Bone marrow (tissue), 2 donors: ENCODE results near the gene PRLH.

Experiments used
- DNase-seq, 2 donors: peaks; one replicate each; lab custom pipeline; 2025; lab: John Stamatoyannopoulos, UW

PRLH gene, protein sequence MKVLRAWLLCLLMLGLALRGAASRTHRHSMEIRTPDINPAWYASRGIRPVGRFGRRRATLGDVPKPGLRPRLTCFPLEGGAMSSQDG

DNA sequence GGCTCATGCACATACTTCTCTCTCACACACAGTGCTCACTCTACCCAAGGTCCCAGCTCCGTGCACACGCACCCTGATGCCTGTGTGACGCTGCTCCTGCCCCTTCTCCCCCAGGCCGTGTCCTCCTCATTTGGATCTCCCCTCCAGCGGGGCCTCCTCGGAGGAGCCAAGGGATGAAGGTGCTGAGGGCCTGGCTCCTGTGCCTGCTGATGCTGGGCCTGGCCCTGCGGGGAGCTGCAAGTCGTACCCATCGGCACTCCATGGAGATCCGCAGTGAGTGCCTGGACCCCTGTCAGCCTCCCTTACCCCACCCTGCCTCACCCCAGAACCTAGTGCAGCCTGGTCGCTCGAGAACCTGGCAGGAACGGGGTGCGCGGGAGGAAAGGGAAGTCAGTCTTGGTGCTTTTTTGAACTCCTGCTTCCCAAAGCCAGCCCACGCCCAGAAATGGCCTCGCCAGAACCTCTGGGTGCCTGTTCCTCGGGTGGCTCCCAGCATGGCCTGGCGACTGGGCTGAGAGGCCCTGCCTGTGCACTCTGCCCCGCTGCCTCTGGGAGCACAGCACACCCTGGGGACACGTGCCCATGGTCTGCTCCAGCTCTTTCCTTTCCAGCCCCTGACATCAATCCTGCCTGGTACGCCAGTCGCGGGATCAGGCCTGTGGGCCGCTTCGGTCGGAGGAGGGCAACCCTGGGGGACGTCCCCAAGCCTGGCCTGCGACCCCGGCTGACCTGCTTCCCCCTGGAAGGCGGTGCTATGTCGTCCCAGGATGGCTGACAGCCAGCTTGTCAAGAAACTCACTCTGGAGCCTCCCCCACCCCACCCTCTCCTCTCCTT, at the start of gene PRLH:
TSS of gene PRLH (plus strand) at position 174 of the 835 bp plus-strand sequence. CDS start at position 174, 0 bp downstream.
- DNase-seq: no peak

DNA sequence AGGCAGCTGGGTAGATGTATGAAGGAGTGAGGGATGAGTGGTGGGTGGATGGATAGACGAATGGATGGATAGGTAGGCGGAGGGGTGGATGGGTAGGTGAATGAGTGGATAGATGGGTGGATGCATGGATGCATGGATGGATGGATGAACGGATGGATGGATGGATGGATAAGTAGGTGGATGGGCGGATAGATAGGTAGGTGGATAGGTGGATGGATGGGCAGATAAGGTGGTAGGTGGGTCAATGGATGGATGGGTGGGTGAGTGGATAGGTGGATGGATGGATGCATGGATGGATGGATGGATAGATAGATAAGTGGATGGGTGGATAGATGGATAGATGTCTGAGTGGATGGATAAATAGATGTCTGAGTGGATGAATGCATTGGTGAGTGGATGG, 49.2 kb upstream of the PRLH start:
- no peak for DNase-seq

DNA sequence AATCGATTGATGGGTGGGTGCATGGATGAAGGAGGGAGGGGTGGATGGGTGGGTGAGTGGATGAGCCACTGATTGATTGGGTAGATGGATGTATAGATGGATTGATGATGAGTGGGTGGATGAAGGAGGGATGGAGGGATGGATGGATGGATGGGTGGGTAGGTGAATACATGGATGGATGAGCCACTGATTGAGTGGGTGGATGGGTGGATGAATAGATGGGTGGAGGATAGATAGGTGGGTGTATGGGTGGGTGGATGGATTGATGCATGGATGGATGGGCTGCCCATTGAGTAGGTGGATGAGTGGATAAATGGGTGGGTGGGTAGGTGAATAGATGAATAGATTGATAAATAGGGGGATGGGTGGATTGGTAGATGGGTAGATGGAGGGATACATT, 48.4 kb upstream of the PRLH start:
- DNase-seq: no peak

DNA sequence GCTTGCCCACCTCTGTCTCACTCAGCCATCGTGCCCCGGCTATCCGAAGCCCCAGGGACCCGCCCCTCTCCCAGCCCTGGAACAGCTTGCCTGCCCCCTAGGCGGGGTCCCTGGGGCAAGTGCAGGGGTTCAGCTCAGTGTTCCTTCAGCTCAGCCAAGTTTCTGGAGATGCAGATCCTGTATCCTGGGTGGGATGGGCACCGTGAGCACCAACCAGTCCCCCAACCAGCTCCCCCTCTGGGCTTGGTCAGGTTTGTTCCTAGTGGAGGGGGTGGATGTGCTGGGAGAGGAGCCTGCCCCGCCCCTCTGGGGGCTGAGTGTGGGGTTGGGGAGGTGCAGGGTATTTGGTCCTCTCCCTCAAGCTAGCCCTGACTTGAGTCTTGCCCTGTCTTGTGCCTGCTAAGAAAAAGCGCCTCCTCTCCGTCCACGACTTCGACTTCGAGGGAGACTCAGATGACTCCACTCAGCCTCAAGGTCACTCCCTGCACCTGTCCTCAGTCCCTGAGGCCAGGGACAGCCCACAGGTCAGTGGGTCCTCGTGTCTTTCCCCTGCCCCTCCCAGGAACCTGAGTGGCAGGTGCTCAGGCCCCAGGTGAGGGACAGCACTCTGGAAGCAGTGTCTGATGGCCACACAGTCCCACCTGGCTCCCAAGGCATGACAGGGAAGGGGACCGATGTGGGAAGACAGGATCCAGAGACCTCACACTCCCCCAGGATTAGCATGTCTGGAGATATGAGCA, 46.7 kb upstream of the PRLH start:
- no peak for DNase-seq

DNA sequence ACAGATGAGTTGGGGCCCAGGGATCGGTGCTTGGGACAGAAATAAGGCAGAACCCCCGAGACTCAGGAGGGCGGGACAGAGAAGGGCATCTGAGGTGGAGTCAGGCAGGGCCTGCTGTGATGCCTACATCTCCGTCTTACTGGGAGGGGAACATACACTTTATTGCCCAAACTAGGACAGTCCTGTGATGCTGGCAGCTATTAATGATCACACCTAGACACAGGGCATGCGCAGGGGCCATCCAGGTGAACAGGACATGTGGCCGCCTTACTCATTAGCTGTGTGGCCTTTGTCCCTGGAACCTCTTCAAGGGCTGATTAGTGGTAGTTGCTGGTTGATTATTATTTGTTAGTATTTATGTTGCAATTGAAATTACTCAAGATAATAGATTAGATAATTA, 46.1 kb upstream of the PRLH start:
- DNase-seq: no peak

DNA sequence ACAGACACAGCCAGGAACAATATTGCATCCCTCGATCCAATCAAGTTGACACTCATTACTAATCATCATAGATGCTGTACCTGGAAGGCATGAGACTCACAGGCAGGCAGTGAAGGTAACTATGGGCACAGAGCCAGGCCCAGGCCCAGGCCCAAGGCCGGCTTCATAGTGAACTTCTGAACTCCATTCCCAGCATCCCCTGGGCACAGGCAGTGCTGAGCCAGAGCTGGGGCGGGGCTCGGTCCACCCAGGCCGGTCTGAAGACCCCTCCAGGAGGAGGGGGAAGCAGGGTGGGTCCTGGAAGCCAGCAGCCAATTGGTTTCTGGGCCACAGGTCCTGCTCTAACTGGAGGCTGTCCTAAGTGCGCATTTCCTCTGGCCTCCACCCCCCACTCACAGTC, 41.7 kb upstream of the PRLH start:
- no peak for DNase-seq

DNA sequence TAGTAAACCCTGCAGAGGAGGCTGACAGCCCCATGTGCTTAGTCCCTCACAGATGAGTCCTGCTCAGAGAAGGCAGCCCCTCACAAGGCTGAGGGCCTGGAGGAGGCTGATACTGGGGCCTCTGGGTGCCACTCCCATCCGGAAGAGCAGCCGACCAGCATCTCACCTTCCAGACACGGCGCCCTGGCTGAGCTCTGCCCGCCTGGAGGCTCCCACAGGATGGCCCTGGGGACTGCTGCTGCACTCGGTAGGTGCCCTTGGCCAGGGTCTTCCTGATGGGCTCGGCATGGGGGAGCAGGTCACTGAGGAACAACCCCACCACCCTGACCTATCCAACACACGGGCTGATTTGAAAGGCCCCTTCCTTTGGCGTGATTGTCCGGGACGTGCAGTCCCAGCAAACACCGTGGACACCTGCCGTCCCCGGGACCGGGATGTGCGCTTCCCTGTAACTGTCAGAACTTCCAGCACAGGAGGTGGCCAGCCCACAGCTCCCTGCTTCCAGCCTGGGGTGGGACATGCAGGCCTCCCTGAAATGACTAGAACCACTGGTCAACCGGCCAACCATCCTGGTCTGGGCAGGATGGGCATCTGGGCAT, 40.7 kb upstream of the PRLH start:
- no peak for DNase-seq

DNA sequence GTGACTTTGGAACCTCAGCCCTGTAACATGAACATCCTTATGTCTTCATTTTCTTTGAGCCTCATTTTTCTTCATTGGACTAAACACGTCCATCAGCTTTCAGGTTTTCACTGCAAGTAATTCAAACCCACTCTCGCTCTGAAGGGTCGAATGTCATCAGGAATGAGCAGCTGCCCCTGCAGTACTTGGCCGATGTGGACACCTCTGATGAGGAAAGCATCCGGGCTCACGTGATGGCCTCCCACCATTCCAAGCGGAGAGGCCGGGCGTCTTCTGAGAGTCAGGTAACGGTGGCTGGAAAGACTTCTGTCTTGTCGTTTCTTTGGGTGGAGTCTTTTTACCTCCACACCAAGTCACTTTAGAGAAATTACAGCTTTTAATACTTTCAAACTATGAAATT, 39.1 kb upstream of the PRLH start:
- DNase-seq: no peak

DNA sequence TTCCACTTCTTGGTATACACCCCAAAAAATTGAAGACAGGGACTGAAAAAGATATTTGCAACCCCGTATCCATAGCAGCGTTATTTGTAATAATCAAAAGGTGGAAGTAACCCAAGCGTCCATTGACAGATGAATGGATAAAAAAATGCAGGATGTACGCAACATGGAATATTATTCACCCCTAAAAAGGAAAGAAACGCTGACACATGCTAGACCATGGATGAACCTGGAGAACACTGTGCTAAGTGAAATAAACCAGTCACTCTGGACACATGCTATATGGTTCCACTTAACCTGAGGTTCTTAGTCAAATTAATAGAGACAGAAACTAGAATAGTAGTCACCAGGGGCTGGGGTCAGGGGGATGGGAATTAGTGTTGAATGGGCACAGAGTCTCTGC, 38.6 kb upstream of the PRLH start:
- no peak for DNase-seq

DNA sequence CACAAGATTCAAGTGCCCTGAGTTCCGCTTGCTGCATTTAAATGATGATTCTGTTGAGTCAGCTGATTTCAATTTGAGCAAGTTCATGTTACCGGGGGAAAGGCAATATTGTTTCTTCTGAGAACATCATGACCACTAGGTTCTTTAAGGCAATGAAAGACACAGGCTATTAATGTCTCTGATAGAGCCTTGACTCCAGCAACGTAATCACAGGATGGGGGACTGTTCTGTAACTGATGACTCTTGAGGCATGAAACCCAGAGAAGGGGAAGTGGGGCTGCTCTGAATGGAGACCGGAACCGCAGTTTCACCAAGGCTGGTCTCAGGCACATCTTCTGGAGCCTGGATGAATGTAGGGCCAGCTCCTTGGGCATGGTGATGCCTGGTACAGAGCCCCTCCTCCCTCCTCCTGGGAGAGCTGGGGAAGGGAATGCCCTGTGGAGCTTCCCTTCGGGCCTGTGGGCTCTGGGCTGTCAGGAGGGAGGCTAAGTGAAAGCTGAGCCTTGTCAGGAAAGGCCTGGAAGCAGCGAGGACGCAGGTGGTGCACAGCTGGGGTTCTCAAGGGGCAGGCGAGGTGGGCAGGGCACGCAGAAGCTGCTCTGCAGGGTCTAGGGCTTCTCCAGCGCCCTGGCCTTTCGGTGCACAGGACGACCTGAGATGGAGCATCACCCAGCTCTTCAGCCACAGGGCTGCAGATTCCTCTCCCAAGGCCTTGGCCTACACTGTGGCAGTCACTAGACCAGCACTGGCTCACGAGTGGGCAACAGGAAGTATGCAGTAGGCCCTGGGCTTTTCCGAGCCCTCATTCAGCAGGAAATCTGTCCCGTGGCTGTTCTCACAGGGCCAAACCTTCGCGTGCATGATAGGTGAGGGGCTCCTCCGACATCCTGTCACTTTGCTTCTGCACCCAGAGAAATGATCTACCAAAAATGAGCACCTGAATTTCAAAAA, 36.6 kb upstream of the PRLH start:
- DNase-seq: no peak

DNA sequence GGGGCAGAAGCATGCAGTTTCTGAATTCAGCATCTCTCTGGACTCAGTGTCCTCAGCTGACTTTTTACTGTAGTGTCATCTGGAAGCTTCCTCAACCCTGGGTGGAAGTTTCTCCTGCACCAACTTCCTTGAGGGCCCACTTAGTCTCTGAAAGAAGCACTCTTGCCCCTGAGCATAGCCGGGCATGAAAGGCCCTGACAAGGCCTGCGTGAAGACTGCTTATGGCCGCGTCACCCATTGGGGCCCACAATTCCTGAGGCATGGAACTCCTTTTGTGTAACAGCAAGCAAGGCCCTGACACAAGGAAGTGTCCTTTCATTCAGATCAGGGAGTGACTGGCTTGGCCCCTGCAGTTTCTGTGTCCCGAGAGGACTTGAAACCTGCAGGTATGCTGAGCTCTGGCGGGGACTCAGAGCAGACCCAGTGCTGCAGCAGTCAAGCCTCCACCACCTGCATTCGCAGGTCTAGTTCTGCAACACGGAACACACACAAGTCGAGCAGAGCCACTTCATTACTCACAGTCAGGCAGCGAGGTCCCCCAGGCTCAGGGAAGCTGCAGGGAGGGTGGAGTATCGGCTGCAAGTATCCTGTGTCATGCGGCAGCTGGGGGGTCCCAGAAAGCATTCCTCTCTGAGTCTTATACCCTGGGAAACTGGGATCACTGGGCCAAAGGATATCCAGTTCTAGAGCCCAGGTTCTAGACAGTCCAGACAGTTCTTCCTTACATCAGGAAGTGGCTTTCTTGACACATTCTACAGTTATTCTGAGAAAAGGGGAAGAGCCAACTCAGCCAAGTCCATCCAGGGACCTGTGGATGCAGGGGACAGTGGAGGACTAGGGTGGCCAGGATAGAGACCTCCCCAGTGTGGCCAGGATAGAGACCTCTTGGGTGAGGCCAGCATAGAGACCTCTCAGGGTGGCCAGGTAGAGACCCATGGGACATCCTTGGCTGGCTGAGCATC, 35.6 kb upstream of the PRLH start:
- no peak for DNase-seq

DNA sequence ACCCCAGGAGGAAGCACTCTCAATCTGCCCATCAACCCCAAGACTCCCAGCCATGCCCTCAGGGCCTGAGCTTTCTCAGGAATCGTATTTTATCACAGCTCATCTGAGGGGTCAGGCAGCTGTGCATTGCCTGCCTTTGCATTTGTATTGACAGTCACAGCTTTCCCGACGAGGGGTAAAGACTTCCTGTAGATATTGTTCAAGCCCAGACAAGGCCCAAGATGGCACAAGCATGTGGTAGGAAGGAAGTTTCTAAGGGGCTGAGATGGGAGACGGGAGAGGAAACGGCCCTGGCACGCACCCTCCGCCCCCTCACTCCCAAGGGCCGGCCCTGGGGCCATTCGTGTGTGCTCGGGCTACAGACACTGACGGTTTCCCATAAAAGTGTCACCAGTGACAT, 34.2 kb upstream of the PRLH start:
- DNase-seq: no peak

DNA sequence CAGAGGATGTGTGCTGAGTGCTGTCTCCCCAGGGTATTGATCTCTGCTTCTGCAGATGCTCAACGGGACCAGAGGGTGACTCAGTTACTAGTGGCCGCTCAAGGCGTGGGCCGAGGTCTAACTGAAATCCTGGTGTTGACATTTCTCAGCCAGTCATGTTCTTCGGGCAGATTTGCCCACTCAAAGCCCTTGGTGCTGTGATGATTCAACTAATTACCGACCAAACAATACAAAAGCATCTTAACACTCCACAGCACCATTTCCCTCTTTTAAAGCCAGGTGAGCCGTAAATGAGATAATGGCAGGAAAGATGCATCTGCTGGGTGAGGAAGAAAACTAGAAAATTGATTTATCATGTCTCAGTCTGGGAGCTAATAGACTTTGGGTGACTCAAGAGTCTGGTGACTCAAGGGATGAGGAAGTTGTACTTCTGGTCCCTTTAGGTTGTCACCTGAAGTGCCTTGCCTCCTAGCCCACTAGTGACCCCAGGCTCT, 32.7 kb upstream of the PRLH start:
- DNase-seq: no peak

DNA sequence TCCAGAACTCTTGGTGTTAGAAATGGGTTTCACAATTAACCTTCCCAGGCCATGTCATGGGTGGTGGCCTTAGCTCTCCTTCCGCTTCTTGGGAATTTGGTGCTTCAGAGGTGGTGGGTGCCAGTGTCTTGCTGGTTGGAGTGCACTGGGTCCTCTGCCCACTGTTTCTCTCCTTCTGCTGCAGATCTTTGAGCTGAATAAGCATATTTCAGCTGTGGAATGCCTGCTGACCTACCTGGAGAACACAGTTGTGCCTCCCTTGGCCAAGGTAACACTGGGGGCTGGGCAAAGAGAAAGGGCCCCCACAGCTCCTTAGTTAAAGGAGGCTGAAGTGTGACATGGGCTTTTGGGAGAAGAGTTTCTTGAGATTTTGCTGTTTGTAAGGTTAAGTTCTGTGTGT, 32.0 kb upstream of the PRLH start:
- no peak for DNase-seq

DNA sequence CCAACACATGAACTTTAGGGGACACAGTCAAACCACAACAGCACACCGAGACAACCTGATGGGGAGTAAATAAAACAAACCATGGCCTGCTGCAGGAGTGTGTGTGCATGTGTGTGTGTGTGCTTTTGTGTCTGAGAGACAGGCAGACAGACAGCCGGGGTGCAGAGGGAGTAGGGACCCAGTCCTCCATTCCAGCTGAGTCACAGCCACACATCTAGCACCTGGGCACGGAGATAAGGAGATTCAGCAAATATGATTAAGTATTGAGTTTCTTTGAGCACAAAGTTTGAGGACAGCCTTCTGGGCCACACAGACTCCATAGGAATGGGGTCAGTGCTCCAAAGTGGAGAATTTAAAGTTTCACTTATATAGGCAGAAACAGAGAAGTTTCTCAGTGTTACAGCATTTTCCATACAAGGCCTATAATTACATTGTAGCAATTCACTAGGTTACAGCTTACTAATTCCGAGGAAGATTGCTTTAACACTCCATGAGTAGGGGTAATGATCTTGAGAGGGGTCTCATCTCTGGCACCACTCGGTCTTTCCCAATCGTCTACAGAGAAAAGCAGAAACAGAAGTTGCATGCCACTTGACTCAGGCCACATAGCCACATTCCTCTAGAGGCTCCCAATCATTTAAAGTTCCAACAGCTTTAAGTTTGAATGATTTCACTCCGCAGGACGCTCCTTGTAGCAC, 30.8 kb upstream of the PRLH start:
- DNase-seq: no peak

DNA sequence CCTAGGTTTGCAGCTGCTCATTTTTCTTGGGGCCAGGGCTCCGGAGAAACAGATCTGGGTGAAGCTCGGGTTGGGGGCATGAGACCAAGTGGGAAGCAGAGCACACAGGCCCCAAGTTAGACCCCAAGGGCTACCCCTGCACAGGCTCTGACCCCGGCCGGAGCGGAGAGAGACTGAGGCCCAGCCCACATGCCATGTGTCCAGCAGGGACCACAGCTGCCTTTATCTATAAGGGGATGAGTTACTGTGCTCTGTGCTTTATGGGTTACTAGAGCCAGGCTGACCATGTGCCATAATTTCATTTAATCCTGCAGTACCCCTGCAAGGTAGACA, 30.3 kb upstream of the PRLH start:
- no peak for DNase-seq

DNA sequence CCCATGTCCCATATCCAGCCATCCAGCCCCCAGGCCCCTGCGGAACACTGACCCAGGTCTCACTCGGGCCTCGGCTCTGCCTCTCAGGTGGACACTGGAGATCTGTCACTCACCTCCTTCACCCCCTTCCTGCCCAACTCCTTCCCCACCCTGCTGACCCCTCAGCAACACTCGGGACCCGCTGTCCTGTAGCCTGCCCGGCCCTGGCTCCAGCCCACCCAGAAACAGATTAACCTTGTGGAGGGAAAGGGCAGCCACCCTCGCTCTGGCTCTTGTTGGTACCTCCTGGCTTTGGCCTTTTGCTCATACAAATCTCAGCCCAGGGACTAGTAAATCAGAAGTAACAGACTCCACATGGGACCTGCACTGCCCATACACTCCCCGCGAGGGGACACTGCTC, 29.8 kb upstream of the PRLH start:
- DNase-seq: no peak

DNA sequence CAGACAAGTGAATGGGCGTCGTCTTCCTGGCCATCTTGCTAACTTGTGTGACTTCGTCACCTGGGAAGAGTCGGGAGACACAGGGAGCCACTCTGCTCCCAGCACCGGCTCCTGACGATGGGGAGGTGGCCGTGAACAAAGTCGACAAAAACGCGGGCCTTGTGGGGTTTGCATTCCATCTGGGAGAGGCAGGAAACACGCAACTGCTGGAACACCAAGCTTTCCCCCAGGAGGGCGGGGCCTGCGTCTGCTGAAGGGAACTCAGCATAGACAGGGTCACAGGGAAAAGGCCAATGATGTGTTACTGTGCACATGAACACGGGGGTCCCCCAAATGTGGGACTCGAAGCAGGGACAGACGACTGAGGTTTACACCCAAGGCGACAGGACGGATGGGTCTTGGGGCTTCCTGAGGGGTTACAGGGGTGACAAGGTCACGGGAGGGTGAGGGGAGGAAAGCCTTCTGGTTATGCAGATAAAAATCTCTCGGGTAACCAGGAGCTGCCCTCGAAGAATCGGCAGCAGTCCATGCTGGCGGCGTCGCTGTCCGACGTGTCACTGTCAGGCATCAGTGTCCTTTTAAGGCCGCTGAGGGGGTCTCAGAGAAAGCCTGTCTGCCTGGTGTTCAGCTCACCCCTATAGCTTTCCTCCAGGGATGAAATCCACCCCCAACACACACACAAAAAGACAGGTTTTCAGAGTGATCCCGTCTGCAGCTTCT, 28.2 kb upstream of the PRLH start:
- DNase-seq: no peak

DNA sequence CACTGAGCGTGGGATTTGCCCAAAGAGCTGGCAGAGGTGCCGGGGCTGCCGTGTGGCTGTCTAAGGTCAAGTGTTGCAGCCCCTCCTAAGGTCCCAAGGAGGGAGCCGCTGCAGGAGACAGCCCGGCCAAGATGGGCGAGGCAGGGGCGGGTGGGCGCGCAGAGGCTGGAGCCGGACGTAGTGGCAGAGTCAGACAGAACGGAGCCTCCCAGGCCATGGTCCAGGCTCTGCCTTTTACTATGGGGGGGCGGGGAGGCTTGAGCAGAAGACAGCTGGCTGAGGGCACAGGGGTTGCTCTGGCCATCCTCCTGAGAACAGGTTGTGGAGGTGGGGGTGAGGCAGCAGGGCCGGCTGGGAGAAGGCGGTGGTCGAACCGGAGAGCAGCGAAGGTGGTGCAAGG, 27.5 kb upstream of the PRLH start:
- no peak for DNase-seq
